Transverse colon (tissue), 4 donors: ENCODE results near the gene LARP4B. TPM values are rescaled to one million over a fixed set of nuclear protein-coding genes. Genes with fewer than 3 reads are reported as not detected.

Experiments
- DNase-seq: peaks from one replicate; pipeline ENCODE4 v3.0.0-alpha.2; 2019
- H3K27ac ChIP-seq, 4 donors: fragments of 200-600 bp; sonication (generic); 2 replicates each; pipeline ENCODE4 v1.5.1; 2016 to 2018; ENCODE audit warnings: inconsistent platforms in 4 of 4
- H3K27me3 ChIP-seq: fragments of 200-600 bp; sonication (generic); 2 replicates; pipeline ENCODE4 v1.5.1; 2017; ENCODE audit warnings: inconsistent platforms
- H3K36me3 ChIP-seq, 4 donors: fragments of 200-600 bp; sonication (generic); 2 replicates each; pipeline ENCODE4 v1.5.1; 2017 to 2019; ENCODE audit warnings: inconsistent platforms in 4 of 4
- H3K4me1 ChIP-seq, 4 donors: fragments of 200-600 bp; sonication (generic); 2 replicates each; pipeline ENCODE4 v1.5.1; 2017 to 2020; ENCODE audit warnings: inconsistent platforms in 4 of 4
- H3K4me3 ChIP-seq, 4 donors: fragments of 200-600 bp; sonication (generic); 1 replicate in 1 of 4; 2 replicates in 3 of 4; pipeline versions ENCODE4 v1.5.1 to v1.6.1; 2017 to 2019; ENCODE audit warnings: inconsistent platforms in 4 of 4
- H3K9me3 ChIP-seq, 2 donors: fragments of 200-600 bp; sonication (generic); 2 replicates each; pipeline ENCODE4 v1.5.1; 2017 to 2019; ENCODE audit warnings: inconsistent platforms in 2 of 2
- EP300 ChIP-seq: sonication (generic); formaldehyde crosslinking; IDR thresholded peaks from one replicate; pipeline ENCODE4 v1.6.1; 2017; ENCODE audit warnings: antibody characterized with exemption, low read depth
- POLR2A ChIP-seq: fragments of 450-650 bp; IDR thresholded peaks from one replicate; pipeline ENCODE4 v1.6.1; 2016; ENCODE audit warnings: antibody characterized with exemption, mild to moderate bottlenecking, moderate library complexity
- POLR2AphosphoS5 ChIP-seq, 3 donors: sonication (generic); formaldehyde crosslinking; IDR thresholded peaks; one replicate each; pipeline ENCODE4 v1.6.1; 2016; ENCODE audit warnings: antibody characterized with exemption in 3 of 3
- WGBS, 2 donors: methylation state at CpG; one replicate each; pipeline ENCODE4 v1.1.5; 2018; ENCODE audit warnings: low coverage in 1 of 2; 5-methylcytosine and 5-hydroxymethylcytosine counted together
- in situ Hi-C, 4 donors: fragments of 200-750 bp; cut with MboI; loops; one replicate each; pipeline versions ENCODE4 v1.15.0 to v1.15.1; 2017; ENCODE audit warnings: low sequenced_read_pairs in 3 of 4, low pct_ligation_motif_present in 1 of 4, low pct_unique_long_range_greater_than_20kb in 1 of 4
- intact Hi-C: fragments of 100-400 bp; cut with DNase I; formaldehyde crosslinking; loops from one replicate; pipeline ENCODE4 v1.15.1; 2023; ENCODE audit warnings: low total_unique reads
- total RNA-seq, 4 donors: library from RNA; depleted of rRNA; stranded (reverse); fragments of >200 nt; gene quantifications; one replicate each; pipeline ENCODE4 v1.1.0, GENCODE V29; 2016
- TF ChIP-seq, protein P1 (sequence below), 5 experiments: fragments of 200-600 bp in 3 of 5; fragments of 450-650 bp in 2 of 5; sonication (generic) in 3 of 5; IDR thresholded peaks; 1 replicate in 2 of 5; 2 replicates in 3 of 5; pipeline ENCODE4 v1.5.1; 2016 to 2017; ENCODE audit warnings: antibody characterized with exemption in 5 of 5, inconsistent platforms in 3 of 5, mild to moderate bottlenecking in 2 of 5, moderate library complexity in 1 of 5

LARP4B gene
- total RNA-seq, 4 donors from 2014 or later, result 89.2 to 148 (median 96.4) TPM

DNA sequence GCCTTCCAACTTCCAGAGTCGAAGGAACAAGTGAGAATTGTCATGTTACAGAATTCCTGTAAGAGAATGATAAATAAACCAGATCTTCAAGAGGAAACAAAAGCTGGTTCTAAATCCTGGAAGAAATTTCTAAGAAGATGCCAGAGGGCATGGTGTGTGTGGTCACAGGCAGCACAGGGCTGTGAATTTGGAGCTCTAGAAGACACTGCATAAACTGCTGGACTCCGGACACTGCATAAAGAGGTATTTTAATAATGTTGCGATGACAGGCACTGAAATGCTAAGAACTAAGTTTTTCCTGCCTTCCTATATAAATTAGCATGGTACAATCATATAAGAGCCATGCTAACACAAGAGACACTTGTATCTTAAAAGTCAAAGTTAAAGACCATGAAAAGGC, 86.0 kb downstream of the LARP4B start:
- intact Hi-C loops, result no loop called here
- in situ Hi-C loops, result loop anchor here in 1 of 4 donors (25.0 kb wide), 1 partner anchor 142 kb away; the partner anchor contains the start of gene GTPBP4
- TF ChIP-seq POLR2A (no peak), EP300 (no peak), POLR2AphosphoS5 (IDR thresholded peaks at IDR 0.05) (no peak)
- TF ChIP-seq, protein P1, sequence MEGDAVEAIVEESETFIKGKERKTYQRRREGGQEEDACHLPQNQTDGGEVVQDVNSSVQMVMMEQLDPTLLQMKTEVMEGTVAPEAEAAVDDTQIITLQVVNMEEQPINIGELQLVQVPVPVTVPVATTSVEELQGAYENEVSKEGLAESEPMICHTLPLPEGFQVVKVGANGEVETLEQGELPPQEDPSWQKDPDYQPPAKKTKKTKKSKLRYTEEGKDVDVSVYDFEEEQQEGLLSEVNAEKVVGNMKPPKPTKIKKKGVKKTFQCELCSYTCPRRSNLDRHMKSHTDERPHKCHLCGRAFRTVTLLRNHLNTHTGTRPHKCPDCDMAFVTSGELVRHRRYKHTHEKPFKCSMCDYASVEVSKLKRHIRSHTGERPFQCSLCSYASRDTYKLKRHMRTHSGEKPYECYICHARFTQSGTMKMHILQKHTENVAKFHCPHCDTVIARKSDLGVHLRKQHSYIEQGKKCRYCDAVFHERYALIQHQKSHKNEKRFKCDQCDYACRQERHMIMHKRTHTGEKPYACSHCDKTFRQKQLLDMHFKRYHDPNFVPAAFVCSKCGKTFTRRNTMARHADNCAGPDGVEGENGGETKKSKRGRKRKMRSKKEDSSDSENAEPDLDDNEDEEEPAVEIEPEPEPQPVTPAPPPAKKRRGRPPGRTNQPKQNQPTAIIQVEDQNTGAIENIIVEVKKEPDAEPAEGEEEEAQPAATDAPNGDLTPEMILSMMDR (IDR thresholded peaks at IDR 0.05), result no peak
- DNase-seq, result no peak
- WGBS, 2 donors, result 78 to 82% methylated on average over 3 of the region's 3 CpGs
- no peaks in the 10 kb centered on the region for H3K27me3 ChIP-seq
- peaks cover 0 to 22% (median 10%) of the 10 kb centered on the region in 4 donors for H3K36me3 ChIP-seq
- H3K4me1 ChIP-seq, result peaks cover 0 to 5% (median 0%) of the 10 kb centered on the region in 4 donors
- no peak overlapping the region for H3K4me3 ChIP-seq
- H3K27ac ChIP-seq, result no peak overlapping the region
- H3K9me3 ChIP-seq, result no peaks in the 10 kb centered on the region

DNA sequence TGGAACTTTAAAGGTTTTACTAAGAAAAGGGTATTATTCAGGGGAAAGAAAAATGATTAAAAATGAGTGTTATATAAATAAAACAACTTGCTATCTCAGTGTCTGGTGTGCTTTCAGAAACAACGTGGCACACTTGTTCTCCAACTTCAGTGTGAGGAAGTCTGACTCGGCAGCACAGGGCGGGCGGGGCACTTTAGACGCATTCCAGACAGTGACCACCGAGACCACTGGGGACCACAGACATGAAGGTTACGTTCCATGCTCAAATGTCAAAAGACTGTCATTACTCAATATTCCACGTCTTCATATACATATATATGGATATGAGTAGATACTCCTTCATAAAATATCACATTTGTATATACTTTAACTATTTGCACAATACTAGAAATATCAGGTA, 87.0 kb downstream of the LARP4B start:
- TF ChIP-seq POLR2A, result no peak
- TF ChIP-seq, protein P1 (IDR thresholded peaks at IDR 0.05), result no peak
- TF ChIP-seq EP300, result no peak
- no peak for TF ChIP-seq POLR2AphosphoS5 (IDR thresholded peaks at IDR 0.05)
- Histone ChIP-seq H3K27ac (no peak overlapping the region), H3K4me3 (no peak overlapping the region), H3K4me1 (peaks cover 0 to 5% (median 0%) of the 10 kb centered on the region in 4 donors), H3K9me3 (no peaks in the 10 kb centered on the region), H3K36me3 (peaks cover 0 to 28% (median 11%) of the 10 kb centered on the region in 4 donors), H3K27me3 (no peaks in the 10 kb centered on the region)
- in situ Hi-C loops, result loop anchor here in 1 of 4 donors (25.0 kb wide), 1 partner anchor 143 kb away; the partner anchor contains the start of gene GTPBP4
- DNase-seq, result no peak
- intact Hi-C loops, result no loop called here
- 40 to 88% methylated on average over 1 to 8 of the region's 8 CpGs for WGBS, 2 donors

DNA sequence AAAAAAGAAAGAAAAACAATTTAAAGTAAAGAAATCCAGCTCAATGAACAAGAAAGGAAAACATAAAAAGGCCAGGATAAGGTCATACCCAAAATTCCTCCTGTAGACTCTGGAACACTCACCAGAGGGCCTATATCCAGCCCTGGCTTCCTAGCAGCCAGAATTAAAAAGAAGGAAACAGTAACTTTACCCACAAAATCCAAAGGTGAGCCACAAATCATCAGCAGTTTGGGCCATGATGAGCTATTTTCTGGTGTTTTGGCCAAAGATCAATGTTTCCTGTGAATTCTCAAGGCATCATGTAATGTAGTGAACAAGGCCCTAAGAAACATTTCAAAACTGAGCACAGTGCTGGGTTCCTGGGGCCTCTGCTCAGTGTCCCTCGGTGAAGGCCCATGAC, 87.8 kb downstream of the LARP4B start:
- Histone ChIP-seq H3K9me3 (no peaks in the 10 kb centered on the region), H3K36me3 (peaks cover 0 to 29% (median 14%) of the 10 kb centered on the region in 4 donors), H3K27me3 (no peaks in the 10 kb centered on the region), H3K27ac (no peak overlapping the region), H3K4me1 (peaks cover 0 to 5% (median 0%) of the 10 kb centered on the region in 4 donors), H3K4me3 (no peak overlapping the region)
- intact Hi-C loops (no loop called here), in situ Hi-C loops (loop anchor here in 1 of 4 donors (25.0 kb wide), 1 partner anchor 144 kb away; the partner anchor contains the start of gene GTPBP4)
- no peak for TF ChIP-seq POLR2A
- TF ChIP-seq EP300, result no peak
- no peak for TF ChIP-seq POLR2AphosphoS5 (IDR thresholded peaks at IDR 0.05)
- TF ChIP-seq, protein P1 (IDR thresholded peaks at IDR 0.05), result no peak
- DNase-seq, result no peak
- 100% methylated on average over 1 of the region's 1 CpG; no CpG with 5 or more reads in 1 of the 2 donors for WGBS, 2 donors

DNA sequence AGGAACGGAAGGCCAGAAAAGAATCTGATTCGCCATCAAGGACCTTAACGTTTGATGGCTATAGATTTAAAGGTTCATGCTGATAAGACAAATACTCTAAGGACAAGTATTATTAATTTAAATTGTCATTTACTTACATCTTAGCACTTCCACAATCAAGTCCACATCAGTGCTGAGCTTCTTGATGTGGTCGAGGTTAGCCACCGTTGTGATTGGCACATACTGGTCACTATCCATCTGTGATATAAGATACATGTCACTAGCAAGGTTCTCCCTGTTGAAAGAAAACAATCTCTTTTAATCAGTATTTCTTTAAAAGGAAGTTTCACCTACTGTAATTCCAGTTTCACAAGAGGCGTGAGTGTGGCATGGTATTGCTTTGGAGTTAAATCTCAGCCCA, 88.7 kb downstream of the LARP4B start:
- H3K36me3 ChIP-seq, result peaks cover 0 to 36% (median 14%) of the 10 kb centered on the region in 4 donors
- no peaks in the 10 kb centered on the region for H3K27me3 ChIP-seq
- DNase-seq, result no peak
- in situ Hi-C loops, result loop anchor here in 1 of 4 donors (25.0 kb wide), 1 partner anchor 145 kb away; the partner anchor contains the start of gene GTPBP4
- intact Hi-C loops, result no loop called here
- no peak overlapping the region for H3K4me3 ChIP-seq
- H3K4me1 ChIP-seq, result peaks cover 0 to 5% (median 0%) of the 10 kb centered on the region in 4 donors
- 89 to 100% methylated on average over 4 to 6 of the region's 6 CpGs for WGBS, 2 donors
- TF ChIP-seq POLR2A (no peak), POLR2AphosphoS5 (IDR thresholded peaks at IDR 0.05) (no peak), EP300 (no peak)
- TF ChIP-seq, protein P1 (IDR thresholded peaks at IDR 0.05), result no peak
- no peaks in the 10 kb centered on the region for H3K9me3 ChIP-seq
- no peak overlapping the region for H3K27ac ChIP-seq
